ENCODE results near the gene MYO3B. TPM values are rescaled to one million over a fixed set of nuclear protein-coding genes. Genes with fewer than 3 reads are reported as not detected.

MYO3B gene
- total RNA-seq, 1 experiment from 2014 or later: 0.09 TPM

GRCh38 chr2:170524828-170525565, 347.1 kb downstream of the MYO3B start:
- H3K27ac Mint-ChIP-seq (ENCODE audit: unreplicated experiment): no peak overlapping the region
- Histone ChIP-seq H3K4me1 (peaks cover 16% of the 10 kb centered on the region), H3K36me3 (ENCODE audit: control insufficient read depth, insufficient read depth, low read length) (no peaks in the 10 kb centered on the region), H3K4me3 (ENCODE audit: low read depth, low read length) (no peak overlapping the region), H3K9me3 (no peaks in the 10 kb centered on the region), H3K27me3 (replicated peaks; ENCODE audit: control insufficient read depth, insufficient read depth, low read length) (no peaks in the 10 kb centered on the region)
- no peaks in the 10 kb centered on the region for H3K9me3 Mint-ChIP-seq (ENCODE audit: unreplicated experiment)
- H3K27me3 Mint-ChIP-seq (ENCODE audit: insufficient read depth, unreplicated experiment): no peaks in the 10 kb centered on the region
- DNase-seq: no peak
- H3K4me3 Mint-ChIP-seq (ENCODE audit: unreplicated experiment): no peak overlapping the region
- intact Hi-C loops (cut with micrococcal nuclease; ENCODE audit: unreplicated experiment): no loop called here
- ChIA-PET CTCF (interaction anchor here (1.0 kb wide), 1 partner anchor 116 kb away, joined by 3 read pairs; no protein-coding TSS in a partner anchor), POLR2A (no interaction called here)
- peaks cover 8% of the 10 kb centered on the region for H3K4me1 Mint-ChIP-seq (ENCODE audit: low read depth, unreplicated experiment)
- no peaks in the 10 kb centered on the region for H3K36me3 Mint-ChIP-seq (ENCODE audit: insufficient read depth, unreplicated experiment)
- BruUV-seq (replicated peaks): no TSS peak
- no peak for TF ChIP-seq CTCF (IDR thresholded peaks at IDR 0.05; ENCODE audit: insufficient read depth in 1 of 2, low read depth in 1 of 2, low read length in 1 of 2, severe bottlenecking in 1 of 2, unreplicated experiment in 1 of 2)

- Histone ChIP-seq H3K9me3 (no peaks in the 10 kb centered on the region), H3K4me3 (ENCODE audit: low read depth, low read length) (no peak overlapping the region), H3K27me3 (replicated peaks; ENCODE audit: control insufficient read depth, insufficient read depth, low read length) (no peaks in the 10 kb centered on the region), H3K4me1 (peaks cover 19% of the 10 kb centered on the region), H3K36me3 (ENCODE audit: control insufficient read depth, insufficient read depth, low read length) (no peaks in the 10 kb centered on the region)
- no peak overlapping the region for H3K4me3 Mint-ChIP-seq (ENCODE audit: unreplicated experiment)
- intact Hi-C loops (cut with micrococcal nuclease; ENCODE audit: unreplicated experiment): no loop called here
- H3K4me1 Mint-ChIP-seq (ENCODE audit: low read depth, unreplicated experiment): peaks cover 13% of the 10 kb centered on the region
- TF ChIP-seq CTCF (IDR thresholded peaks at IDR 0.05; ENCODE audit: insufficient read depth in 1 of 2, low read depth in 1 of 2, low read length in 1 of 2, severe bottlenecking in 1 of 2, unreplicated experiment in 1 of 2): no peak
- no peak overlapping the region for H3K27ac Mint-ChIP-seq (ENCODE audit: unreplicated experiment)
- ChIA-PET POLR2A (no interaction called here), CTCF (interaction anchor here (1.0 kb wide), 1 partner anchor 116 kb away, joined by 3 read pairs; no protein-coding TSS in a partner anchor)
- DNase-seq: peak; percentile 13 to 37
- H3K36me3 Mint-ChIP-seq (ENCODE audit: insufficient read depth, unreplicated experiment): no peaks in the 10 kb centered on the region
- H3K9me3 Mint-ChIP-seq (ENCODE audit: unreplicated experiment): no peaks in the 10 kb centered on the region
- no TSS peak for BruUV-seq (replicated peaks)
- H3K27me3 Mint-ChIP-seq (ENCODE audit: insufficient read depth, unreplicated experiment): no peaks in the 10 kb centered on the region
Measured at GRCh38 chr2:170525566-170525900, 347.6 kb downstream of the MYO3B start.

DNA sequence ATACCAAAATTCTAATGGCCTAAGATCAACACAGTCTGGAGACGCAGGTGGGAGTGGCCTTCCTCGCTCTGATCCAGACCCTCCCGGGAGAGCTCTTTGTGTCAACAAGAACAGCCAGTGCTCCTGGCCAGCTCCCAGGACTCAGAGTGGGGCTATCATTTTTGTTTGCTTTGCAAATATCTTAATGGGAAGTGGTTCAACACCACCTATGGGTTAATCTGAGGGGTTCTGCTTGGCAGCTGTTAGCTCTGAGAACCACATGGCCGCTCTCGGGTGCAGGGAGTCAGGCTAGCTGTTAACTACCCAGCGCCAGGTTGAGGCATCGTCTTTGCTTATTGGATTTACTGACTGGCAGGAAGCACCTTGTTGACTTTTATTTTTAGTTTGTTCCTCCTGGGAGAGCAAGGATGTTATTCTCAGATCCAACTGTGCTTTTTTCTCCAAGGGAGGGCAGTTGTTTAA, 352.4 kb downstream of the MYO3B start:
- no peak overlapping the region for H3K27ac Mint-ChIP-seq (ENCODE audit: unreplicated experiment)
- Histone ChIP-seq H3K4me3 (ENCODE audit: low read depth, low read length) (no peak overlapping the region), H3K36me3 (ENCODE audit: control insufficient read depth, insufficient read depth, low read length) (no peaks in the 10 kb centered on the region), H3K4me1 (peaks cover 21% of the 10 kb centered on the region), H3K9me3 (no peaks in the 10 kb centered on the region), H3K27me3 (replicated peaks; ENCODE audit: control insufficient read depth, insufficient read depth, low read length) (no peaks in the 10 kb centered on the region)
- DNase-seq: peak; percentile 55 to 76
- peaks cover 32% of the 10 kb centered on the region for H3K4me1 Mint-ChIP-seq (ENCODE audit: low read depth, unreplicated experiment)
- POLR2A ChIA-PET: no interaction called here
- intact Hi-C loops (cut with micrococcal nuclease; ENCODE audit: unreplicated experiment): loop anchor here (5.0 kb wide), 2 partner anchors 123 to 182 kb away; no protein-coding TSS in a partner anchor
- H3K9me3 Mint-ChIP-seq (ENCODE audit: unreplicated experiment): no peaks in the 10 kb centered on the region
- CTCF ChIA-PET: interaction anchor here (0.6 to 1.1 kb wide), 6 partner anchors 10 to 473 kb away, joined by 3 to 7 read pairs (median 4); no protein-coding TSS in a partner anchor
- H3K4me3 Mint-ChIP-seq (ENCODE audit: unreplicated experiment): peak overlapping the region; percentile 58
- TF ChIP-seq CTCF (IDR thresholded peaks at IDR 0.05; ENCODE audit: insufficient read depth in 1 of 2, low read depth in 1 of 2, low read length in 1 of 2, severe bottlenecking in 1 of 2, unreplicated experiment in 1 of 2): peak in 1 of 2 experiments; percentile 10
- no peaks in the 10 kb centered on the region for H3K36me3 Mint-ChIP-seq (ENCODE audit: insufficient read depth, unreplicated experiment)
- no peaks in the 10 kb centered on the region for H3K27me3 Mint-ChIP-seq (ENCODE audit: insufficient read depth, unreplicated experiment)
- no TSS peak for BruUV-seq (replicated peaks)

Data from Caco-2 (cell line).